ENCODE results near the gene MAPKAP1. TPM values are rescaled to one million over a fixed set of nuclear protein-coding genes. Genes with fewer than 3 reads are reported as not detected.
A peak's percentile ranks its signal among the peaks of the same experiment; 100 is the strongest.

The MAPKAP1 gene
- total and polyA plus RNA-seq, 4 donors, result 44.5 to 64.0 (median 62.6) TPM

DNA sequence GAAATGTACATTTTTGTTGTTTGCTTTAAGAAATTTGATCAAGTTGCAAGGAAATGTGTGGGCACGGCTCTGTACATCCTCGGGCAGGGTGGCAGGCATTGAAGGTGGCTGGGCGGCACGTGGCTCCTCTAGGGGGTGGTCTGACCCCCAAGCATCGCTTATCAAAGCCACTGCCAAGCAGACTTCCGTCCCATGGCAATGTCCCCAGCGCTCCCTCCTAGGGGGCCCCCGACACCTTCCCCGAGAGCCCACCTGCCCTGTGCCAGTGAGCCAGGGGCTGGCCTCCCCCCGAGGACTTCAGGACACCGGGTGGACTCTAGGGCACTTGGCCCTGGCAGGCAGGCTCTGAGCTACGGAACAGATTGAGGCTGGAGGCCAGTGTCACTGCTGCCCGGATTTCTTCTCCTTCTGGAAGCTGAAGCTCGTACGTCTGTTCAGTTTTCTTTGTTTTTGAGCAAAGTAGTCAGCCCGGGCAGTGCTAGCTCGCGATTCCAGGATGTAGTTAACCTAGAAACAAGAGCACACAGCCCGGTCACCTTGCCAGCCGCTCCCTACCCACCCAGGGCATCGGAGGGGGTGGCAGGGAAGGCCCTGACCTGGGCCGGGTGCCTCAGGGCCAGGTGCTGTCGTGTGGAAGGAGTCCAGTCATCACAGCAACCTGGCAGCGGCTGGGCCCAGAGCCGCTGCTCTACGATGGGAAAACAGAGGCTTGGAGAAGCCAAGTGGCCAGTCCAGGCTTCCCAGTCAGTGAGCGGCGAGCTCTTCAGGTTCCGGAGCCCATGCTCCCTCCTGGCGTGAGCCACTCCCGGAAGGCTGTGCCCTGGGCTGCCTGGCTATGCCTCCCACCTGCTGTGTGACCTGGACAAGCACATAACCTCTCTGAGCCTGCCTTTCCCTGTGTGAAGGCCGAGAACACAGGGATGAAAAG is 268.2 kb downstream of the MAPKAP1 start:
- Histone ChIP-seq H3K27me3 (ENCODE audit: control insufficient read depth, insufficient read depth, low read length) (no peaks in the 10 kb centered on the region), H3K9me3 (ENCODE audit: control insufficient read depth, insufficient read depth, low read length) (no peaks in the 10 kb centered on the region), H3K36me3 (ENCODE audit: control insufficient read depth, insufficient read depth, low read length) (peaks cover 37% of the 10 kb centered on the region), H3K4me3 (ENCODE audit: low read depth, low read length) (no peak overlapping the region), H3K4me1 (ENCODE audit: control insufficient read depth, insufficient read depth, low read length) (peaks cover under 1% of the 10 kb centered on the region), H3K27ac (ENCODE audit: low read depth, low read length) (no peak overlapping the region)
- 86% methylated on average over 31 of the region's 32 CpGs for WGBS (ENCODE audit: insufficient coverage)
- DNase-seq (ENCODE audit: low read depth in 4 of 6, low spot score in 6 of 6), result no peak

DNA sequence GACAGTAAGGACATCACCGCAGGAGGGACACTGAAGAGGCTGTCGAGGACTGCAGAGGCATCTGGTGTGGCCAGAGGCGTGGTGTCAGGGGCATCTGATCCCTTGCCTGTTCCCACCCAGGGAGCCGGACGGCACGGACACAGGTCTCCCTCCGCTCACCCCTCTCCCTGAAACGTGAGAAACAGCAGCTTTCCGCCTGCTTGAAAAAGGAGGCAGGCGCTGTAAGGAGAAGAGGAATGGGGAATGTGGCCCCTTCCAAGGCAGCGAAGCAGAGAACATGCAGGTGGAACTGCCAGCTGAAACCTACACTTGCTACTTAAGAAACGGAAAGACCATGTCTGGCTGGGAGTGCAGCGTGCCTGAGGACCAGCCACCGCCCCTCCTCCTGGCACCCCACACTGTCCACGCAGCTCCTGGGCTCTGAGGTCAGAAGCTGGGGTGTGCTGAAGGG is 269.2 kb downstream of the MAPKAP1 start:
- H3K4me1 ChIP-seq (ENCODE audit: control insufficient read depth, insufficient read depth, low read length), result peaks cover 4% of the 10 kb centered on the region
- no peak for DNase-seq (ENCODE audit: low read depth in 4 of 6, low spot score in 6 of 6)
- H3K27ac ChIP-seq (ENCODE audit: low read depth, low read length), result no peak overlapping the region
- H3K4me3 ChIP-seq (ENCODE audit: low read depth, low read length), result no peak overlapping the region
- no peaks in the 10 kb centered on the region for H3K27me3 ChIP-seq (ENCODE audit: control insufficient read depth, insufficient read depth, low read length)
- peaks cover 37% of the 10 kb centered on the region for H3K36me3 ChIP-seq (ENCODE audit: control insufficient read depth, insufficient read depth, low read length)
- 74% methylated on average over 10 of the region's 15 CpGs for WGBS (ENCODE audit: insufficient coverage)
- H3K9me3 ChIP-seq (ENCODE audit: control insufficient read depth, insufficient read depth, low read length), result no peaks in the 10 kb centered on the region

DNA sequence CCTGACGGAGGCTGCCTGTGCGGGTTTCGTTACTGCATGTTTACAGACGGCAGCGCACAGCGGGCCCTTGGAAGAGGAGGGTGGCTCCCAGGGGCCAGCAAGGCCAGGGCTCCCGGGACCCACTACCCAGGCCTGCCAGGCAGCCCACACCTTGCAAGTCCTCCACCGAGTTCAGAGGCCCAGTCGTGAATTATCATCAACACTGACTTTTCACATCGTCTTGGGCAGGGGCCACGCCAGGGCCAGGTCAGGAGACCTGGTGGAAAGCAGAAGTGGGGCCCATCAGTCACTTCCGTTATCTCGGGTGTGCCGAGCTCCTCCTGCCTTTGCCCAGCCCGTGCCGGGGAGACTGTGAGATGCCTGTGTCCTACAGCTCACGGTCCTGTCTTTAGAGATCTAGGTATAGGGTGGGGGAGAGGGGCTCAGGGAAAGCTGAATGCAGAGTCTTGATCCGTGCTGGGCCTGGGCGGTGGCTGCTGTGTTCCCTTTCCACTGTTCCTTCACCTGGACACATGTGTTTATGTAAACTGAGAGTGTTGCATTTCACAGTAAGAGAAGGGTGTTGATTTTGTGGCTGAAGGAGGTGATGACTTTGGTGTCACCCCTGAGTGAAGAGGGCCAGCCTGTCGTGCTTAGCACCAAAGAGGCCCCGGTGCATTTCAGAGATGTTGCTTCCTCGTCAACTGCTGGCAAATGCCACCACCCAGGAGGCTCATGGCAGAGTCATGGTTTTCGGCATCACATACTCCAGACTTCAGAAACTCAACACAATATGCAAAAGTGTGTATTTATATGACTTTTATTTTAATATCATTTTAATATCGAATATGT is 270.2 kb downstream of the MAPKAP1 start:
- DNase-seq (ENCODE audit: low read depth in 4 of 6, low spot score in 6 of 6), result no peak
- Histone ChIP-seq H3K36me3 (ENCODE audit: control insufficient read depth, insufficient read depth, low read length) (peaks cover 37% of the 10 kb centered on the region), H3K27ac (ENCODE audit: low read depth, low read length) (no peak overlapping the region), H3K27me3 (ENCODE audit: control insufficient read depth, insufficient read depth, low read length) (no peaks in the 10 kb centered on the region), H3K4me1 (ENCODE audit: control insufficient read depth, insufficient read depth, low read length) (peaks cover 4% of the 10 kb centered on the region), H3K4me3 (ENCODE audit: low read depth, low read length) (no peak overlapping the region), H3K9me3 (ENCODE audit: control insufficient read depth, insufficient read depth, low read length) (no peaks in the 10 kb centered on the region)
- WGBS (ENCODE audit: insufficient coverage), result 91% methylated on average over 20 of the region's 24 CpGs

DNA sequence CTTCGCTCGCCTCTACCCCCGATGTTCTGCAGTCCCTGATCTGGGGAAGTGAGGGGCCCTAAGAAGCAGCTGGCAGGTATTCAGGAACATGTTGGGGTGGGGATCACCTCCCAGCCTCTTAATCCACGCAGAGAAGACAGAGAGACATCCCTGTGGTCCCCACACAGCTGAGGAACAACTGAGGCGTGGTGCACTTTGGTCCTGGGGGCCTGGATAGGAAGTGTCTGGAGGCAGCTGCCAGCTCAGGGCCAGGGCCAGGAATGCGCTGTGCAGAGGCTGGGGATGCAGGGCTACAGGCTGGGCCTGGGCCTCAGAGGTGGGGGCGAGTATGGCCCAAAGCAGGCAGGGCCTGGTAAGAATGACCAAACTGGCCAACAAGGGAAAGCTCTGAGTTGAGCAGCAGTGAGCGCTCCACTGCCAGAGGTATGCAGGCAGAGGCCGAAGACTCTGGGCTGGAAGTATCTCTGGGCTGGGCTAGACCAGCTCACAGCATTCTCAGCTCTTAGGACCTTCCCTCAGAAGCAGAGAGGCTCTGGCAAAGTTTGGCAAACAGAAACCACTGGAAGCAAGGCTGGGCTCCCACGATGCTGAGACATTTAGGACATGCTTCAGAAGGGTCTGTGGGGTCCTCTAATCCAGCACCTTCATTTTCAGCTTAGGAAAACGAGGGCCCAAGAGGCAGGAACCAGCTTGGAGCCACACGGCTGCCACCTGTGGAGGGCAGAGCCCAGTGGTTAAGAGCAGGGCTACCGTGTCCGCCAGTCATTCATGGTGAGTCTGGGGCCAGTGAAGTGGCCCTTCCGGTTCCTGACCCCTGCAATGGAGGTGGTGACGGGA is 271.0 kb downstream of the MAPKAP1 start:
- WGBS (ENCODE audit: insufficient coverage), result 91% methylated on average over 15 of the region's 16 CpGs
- no peaks in the 10 kb centered on the region for H3K27me3 ChIP-seq (ENCODE audit: control insufficient read depth, insufficient read depth, low read length)

DNA sequence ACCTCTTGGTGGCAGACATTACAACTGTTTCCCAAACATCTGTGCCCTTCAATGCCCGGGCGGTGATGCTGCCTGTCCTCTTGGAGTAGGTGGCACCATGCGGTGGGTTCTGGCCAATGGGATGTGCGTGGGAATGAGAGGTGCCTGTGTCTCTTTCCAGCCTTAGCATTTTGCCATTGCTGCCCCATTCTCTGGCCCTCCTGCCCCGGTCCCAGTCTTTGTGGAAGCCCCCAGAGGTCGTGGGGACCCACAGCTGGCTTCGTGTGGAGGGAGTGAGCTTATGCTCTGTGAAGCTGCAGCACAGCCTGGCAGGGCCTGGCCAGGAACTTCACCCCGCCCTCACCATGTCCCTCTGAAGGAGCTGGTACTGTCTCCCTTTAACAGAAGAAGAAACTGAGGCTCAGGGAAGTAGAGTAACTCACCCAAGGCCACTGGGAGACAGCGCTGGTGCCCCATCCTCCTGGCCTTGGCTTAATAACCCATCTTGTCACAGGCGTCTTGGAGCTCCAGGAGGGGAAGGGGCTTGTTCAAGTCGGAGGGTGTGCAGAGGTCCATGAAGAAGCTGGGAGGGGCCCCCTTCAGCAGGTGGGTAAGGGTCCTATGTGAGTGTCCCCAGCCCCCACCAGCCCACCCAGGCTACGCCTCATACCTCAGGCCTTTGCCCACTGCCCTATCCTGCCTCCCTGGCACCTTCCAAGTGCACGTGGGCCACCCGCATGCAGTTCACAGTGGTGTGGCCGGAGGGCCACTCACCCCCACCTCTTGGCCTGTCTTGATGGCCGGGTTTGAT is 271.8 kb downstream of the MAPKAP1 start:
- Histone ChIP-seq H3K36me3 (ENCODE audit: control insufficient read depth, insufficient read depth, low read length) (peaks cover 37% of the 10 kb centered on the region), H3K9me3 (ENCODE audit: control insufficient read depth, insufficient read depth, low read length) (no peaks in the 10 kb centered on the region), H3K27me3 (ENCODE audit: control insufficient read depth, insufficient read depth, low read length) (no peaks in the 10 kb centered on the region), H3K4me3 (ENCODE audit: low read depth, low read length) (no peak overlapping the region), H3K27ac (ENCODE audit: low read depth, low read length) (no peak overlapping the region), H3K4me1 (ENCODE audit: control insufficient read depth, insufficient read depth, low read length) (peaks cover 4% of the 10 kb centered on the region)
- DNase-seq (ENCODE audit: low read depth in 4 of 6, low spot score in 6 of 6), result no peak
- WGBS (ENCODE audit: insufficient coverage), result 90% methylated on average over 12 of the region's 16 CpGs

More for the DNA sequence above, 271.0 kb downstream of the MAPKAP1 start:
- H3K4me1 ChIP-seq (ENCODE audit: control insufficient read depth, insufficient read depth, low read length), result peaks cover 4% of the 10 kb centered on the region
- H3K36me3 ChIP-seq (ENCODE audit: control insufficient read depth, insufficient read depth, low read length), result peaks cover 37% of the 10 kb centered on the region
- H3K4me3 ChIP-seq (ENCODE audit: low read depth, low read length), result no peak overlapping the region
- DNase-seq (ENCODE audit: low read depth in 4 of 6, low spot score in 6 of 6), result no peak
- no peaks in the 10 kb centered on the region for H3K9me3 ChIP-seq (ENCODE audit: control insufficient read depth, insufficient read depth, low read length)
- no peak overlapping the region for H3K27ac ChIP-seq (ENCODE audit: low read depth, low read length)

DNA sequence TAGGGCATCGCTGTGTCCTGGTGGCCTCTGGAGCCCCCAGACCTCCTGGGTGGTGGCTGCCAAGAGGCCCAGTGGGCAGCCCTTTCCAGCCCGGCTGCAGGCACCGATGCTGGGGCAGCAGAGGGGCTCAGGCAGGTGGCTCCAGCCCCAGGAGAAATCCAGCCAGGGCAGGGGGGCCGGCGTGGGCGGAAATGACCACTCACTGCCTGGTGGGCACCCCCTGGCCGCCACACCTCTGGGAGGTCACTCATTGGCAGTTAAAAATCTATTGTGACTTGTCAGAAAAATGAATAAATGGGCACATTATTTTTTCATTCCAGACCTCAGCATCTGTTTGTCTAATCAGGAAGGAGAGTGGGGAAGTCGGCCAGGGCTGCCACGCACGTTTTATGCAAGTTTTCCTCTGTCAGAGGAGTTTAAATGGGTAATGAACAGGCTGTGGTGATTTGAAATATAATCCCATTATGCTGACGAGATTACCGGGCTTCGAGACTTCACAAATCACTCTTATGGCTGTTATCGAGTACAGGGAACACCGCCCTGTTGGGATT is 273.5 kb downstream of the MAPKAP1 start:
- no peak overlapping the region for H3K27ac ChIP-seq (ENCODE audit: low read depth, low read length)
- H3K9me3 ChIP-seq (ENCODE audit: control insufficient read depth, insufficient read depth, low read length), result no peaks in the 10 kb centered on the region
- peak in 1 of 6 donors; percentile 73 for DNase-seq (ENCODE audit: low read depth in 4 of 6, low spot score in 6 of 6)
- H3K36me3 ChIP-seq (ENCODE audit: control insufficient read depth, insufficient read depth, low read length), result peaks cover 20% of the 10 kb centered on the region
- H3K4me1 ChIP-seq (ENCODE audit: control insufficient read depth, insufficient read depth, low read length), result peaks cover 4% of the 10 kb centered on the region
- 51% methylated on average over 11 of the region's 15 CpGs for WGBS (ENCODE audit: insufficient coverage)
- H3K27me3 ChIP-seq (ENCODE audit: control insufficient read depth, insufficient read depth, low read length), result no peaks in the 10 kb centered on the region
- H3K4me3 ChIP-seq (ENCODE audit: low read depth, low read length), result no peak overlapping the region

DNA sequence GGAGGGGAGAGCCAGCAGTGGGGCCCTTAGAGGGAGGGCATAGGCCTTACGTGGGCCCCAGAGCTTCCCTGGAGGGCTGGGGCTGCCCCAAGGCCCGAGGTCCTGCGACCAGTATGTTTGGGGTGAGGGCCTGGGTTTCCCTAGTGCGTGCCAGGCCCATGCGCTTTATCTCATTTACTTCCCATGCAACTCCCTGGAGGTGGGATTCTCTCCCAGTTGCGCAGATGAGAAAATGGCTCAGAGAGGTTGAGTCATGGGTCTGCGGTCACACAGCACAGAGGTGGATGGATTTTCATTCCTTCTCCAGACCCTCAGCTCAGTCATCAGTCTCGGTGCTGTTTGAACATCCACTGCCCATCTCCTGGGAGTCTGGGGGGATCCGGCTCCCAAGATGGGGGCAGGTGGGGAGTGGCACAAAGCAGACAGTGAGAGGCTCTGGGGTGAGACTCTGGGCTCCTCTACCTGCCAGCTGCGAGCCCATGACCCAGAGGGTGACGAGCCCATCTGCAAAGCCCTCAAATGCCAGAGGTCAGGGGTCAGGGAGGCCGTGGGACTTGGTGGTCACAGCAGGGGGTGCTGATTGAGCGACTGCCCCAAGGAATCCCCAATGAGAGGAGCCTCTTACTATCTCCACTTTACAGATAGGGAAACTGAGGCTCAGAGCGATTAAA is 274.2 kb downstream of the MAPKAP1 start:
- Histone ChIP-seq H3K9me3 (ENCODE audit: control insufficient read depth, insufficient read depth, low read length) (no peaks in the 10 kb centered on the region), H3K4me1 (ENCODE audit: control insufficient read depth, insufficient read depth, low read length) (peaks cover 4% of the 10 kb centered on the region), H3K4me3 (ENCODE audit: low read depth, low read length) (no peak overlapping the region), H3K36me3 (ENCODE audit: control insufficient read depth, insufficient read depth, low read length) (peaks cover 15% of the 10 kb centered on the region), H3K27ac (ENCODE audit: low read depth, low read length) (no peak overlapping the region), H3K27me3 (ENCODE audit: control insufficient read depth, insufficient read depth, low read length) (no peaks in the 10 kb centered on the region)
- no peak for DNase-seq (ENCODE audit: low read depth in 4 of 6, low spot score in 6 of 6)
- 61% methylated on average over 6 of the region's 14 CpGs for WGBS (ENCODE audit: insufficient coverage)

DNA sequence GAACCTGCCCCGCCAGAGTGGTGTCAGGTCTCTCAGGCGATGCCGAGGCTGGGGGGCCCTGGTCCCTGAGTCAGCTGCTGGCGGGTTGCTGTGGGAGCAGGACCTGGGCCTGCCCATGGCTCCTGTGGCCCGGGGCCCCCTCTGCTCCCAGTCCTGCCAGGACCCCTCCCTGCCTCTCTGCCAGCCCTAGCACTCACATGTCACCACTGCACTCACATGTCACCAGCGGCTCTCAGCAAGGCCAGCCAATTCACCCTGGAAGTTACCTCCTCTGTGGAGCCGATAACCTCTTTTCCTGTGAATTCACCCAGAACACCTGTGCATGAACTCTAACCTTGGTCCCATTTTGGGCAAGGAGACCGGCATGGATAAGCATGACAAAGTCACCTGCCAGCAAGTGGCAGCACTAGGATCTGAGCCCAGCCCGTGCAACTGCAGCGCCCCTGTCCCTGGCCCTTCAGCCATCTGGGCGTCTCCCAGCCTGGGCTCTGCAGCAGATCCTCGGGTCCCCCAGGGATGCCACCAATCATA is 275.2 kb downstream of the MAPKAP1 start:
- peaks cover 9% of the 10 kb centered on the region for H3K36me3 ChIP-seq (ENCODE audit: control insufficient read depth, insufficient read depth, low read length)
- H3K27me3 ChIP-seq (ENCODE audit: control insufficient read depth, insufficient read depth, low read length), result no peaks in the 10 kb centered on the region
- DNase-seq (ENCODE audit: low read depth in 4 of 6, low spot score in 6 of 6), result no peak
- H3K4me1 ChIP-seq (ENCODE audit: control insufficient read depth, insufficient read depth, low read length), result peaks cover 8% of the 10 kb centered on the region
- WGBS (ENCODE audit: insufficient coverage), result 84% methylated on average over 12 of the region's 12 CpGs
- H3K27ac ChIP-seq (ENCODE audit: low read depth, low read length), result no peak overlapping the region
- no peak overlapping the region for H3K4me3 ChIP-seq (ENCODE audit: low read depth, low read length)
- H3K9me3 ChIP-seq (ENCODE audit: control insufficient read depth, insufficient read depth, low read length), result no peaks in the 10 kb centered on the region

Measured in spinal cord (tissue), 10 donors.